HepG2 (cell line): ENCODE measurements around the gene ZFAND2B. TPM values are rescaled to one million over a fixed set of nuclear protein-coding genes. Genes with fewer than 3 reads are reported as not detected.

Experiments used
- AGO2 ChIP-seq: fragments of 200-400 bp; formaldehyde crosslinking; optimal IDR thresholded peaks from 2 replicates; pipeline ENCODE3; 2017; ENCODE audit warnings: mild to moderate bottlenecking, low read depth, low read length, moderate library complexity
- KIAA2018 ChIP-seq: sonication (generic); formaldehyde crosslinking; IDR thresholded peaks from 2 replicates; pipeline ENCODE4 v1.5.0; 2020; ENCODE audit warnings: mild to moderate bottlenecking, missing genetic modification reagents, borderline replicate concordance
- PBX2 ChIP-seq: IDR thresholded peaks from 2 replicates; pipeline ENCODE4 v1.6.1; 2016; ENCODE audit warnings: control low read depth
- PREB ChIP-seq: sonication (generic); formaldehyde crosslinking; IDR thresholded peaks from 2 replicates; pipeline ENCODE4 v1.4.0; 2020; ENCODE audit warnings: missing genetic modification reagents
- RXRA ChIP-seq: sonication (generic); formaldehyde crosslinking; IDR thresholded peaks from 2 replicates; pipeline ENCODE4 v1.5.1; 2020; ENCODE audit warnings: missing genetic modification reagents
- TBX2 ChIP-seq: sonication (generic); formaldehyde crosslinking; IDR thresholded peaks from 2 replicates; pipeline ENCODE4 v1.5.0; 2020; ENCODE audit warnings: missing genetic modification reagents, mild to moderate bottlenecking, borderline replicate concordance
- THAP9 ChIP-seq: sonication (generic); formaldehyde crosslinking; IDR thresholded peaks from 2 replicates; pipeline ENCODE4; 2020; ENCODE audit warnings: missing genetic modification reagents, mild to moderate bottlenecking, borderline replicate concordance
- UBTF ChIP-seq: sonication (generic); formaldehyde crosslinking; IDR thresholded peaks from 2 replicates; pipeline ENCODE4 v1.4.0; 2020; ENCODE audit warnings: mild to moderate bottlenecking, missing genetic modification reagents
- ZNF124 ChIP-seq: sonication (generic); formaldehyde crosslinking; IDR thresholded peaks from 2 replicates; pipeline ENCODE4 v1.4.0; 2020; ENCODE audit warnings: missing genetic modification reagents
- ZNF317 ChIP-seq: sonication (generic); formaldehyde crosslinking; IDR thresholded peaks from 2 replicates; pipeline ENCODE4 v1.5.0; 2020; ENCODE audit warnings: mild to moderate bottlenecking, missing genetic modification reagents
- ZNF605 ChIP-seq: sonication (generic); formaldehyde crosslinking; IDR thresholded peaks from 2 replicates; pipeline ENCODE4 v1.8.0; 2022; ENCODE audit warnings: mild to moderate bottlenecking, missing genetic modification reagents
- ZNF878 ChIP-seq: sonication (generic); formaldehyde crosslinking; IDR thresholded peaks from 2 replicates; pipeline ENCODE4 v1.8.1; 2023; ENCODE audit warnings: mild to moderate bottlenecking, missing genetic modification reagents, moderate library complexity
- polyA plus RNA-seq, 8 experiments: library from polyadenylated mRNA; depleted of rRNA in 3 of 8; stranded (reverse) in 7 of 8; unstranded in 1 of 8; fragments of >200 nt; fragmentation: Illumina TruSeq in 4 of 8; extraction: Trizol in 4 of 8; gene quantifications; 2 replicates each; pipeline versions ENCODE4 v1.2.1 to v1.2.3, GENCODE V29; 2011 to 2016; ENCODE audit warnings: low read depth in 4 of 8, missing spikeins in 1 of 8, mixed read lengths in 1 of 8; ENCODE audit not compliant: insufficient read depth in 1 of 8
- total RNA-seq, 5 experiments: library from RNA; depleted of rRNA; stranded (reverse); fragments of >200 nt; fragmentation: Illumina TruSeq; extraction: Trizol; gene quantifications; 2 replicates each; pipeline ENCODE4 v1.2.3, GENCODE V29; 2016; ENCODE audit warnings: low read depth in 1 of 5

The ZFAND2B gene
- total and polyA plus RNA-seq, 2 of the 13 experiments (the other 11 are each of a cell fraction or from before 2014, with no cell fraction given), result 53.3 to 115 TPM

GRCh38 chr2:219206328-219207133 is at the start of gene ZFAND2B (continued):
- no peak for TF ChIP-seq KIAA2018 (CRISPR knock-in tag)
- peak; percentile 99 for TF ChIP-seq AGO2
- peak; percentile 32; the same call in 1 of the 2 replicates for TF ChIP-seq TBX2
- TF ChIP-seq ZNF878 (CRISPR knock-in tag), result no peak
- TF ChIP-seq ZNF124 (CRISPR knock-in tag), result peak; percentile 85
- 0 out of 2 replicates have a peak, but pooled peaks have one; percentile 72 for TF ChIP-seq ZNF317
- peak; percentile 78 for TF ChIP-seq UBTF (CRISPR knock-in tag)
- peak; percentile 44; the same call in 1 of the 2 replicates for TF ChIP-seq THAP9
- TF ChIP-seq PREB (CRISPR knock-in tag), result no peak
- TF ChIP-seq RXRA (CRISPR knock-in tag), result 0 out of 2 replicates have a peak, but pooled peaks have one; percentile 73
- TF ChIP-seq ZNF605 (CRISPR knock-in tag), result no peak
- TF ChIP-seq PBX2 (CRISPR knock-in tag), result no peak
